T-helper 1 cell treated with Interleukin-12 subunit alpha and Interleukin-12 subunit beta and Interleukin-4 antibody, amounts not matched to agents 30 μg/mL and 1 μg/mL, for 36 hours (primary cell): ENCODE measurements around the gene DIS3L2.
"Not testable (repeated sequence)": the region's sequence is repeated elsewhere in the genome, so short reads cannot be mapped to it uniquely, and the experiment has no call there.

ENCODE experiments used
- H3K27ac Mint-ChIP-seq: one replicate; pipeline ENCODE4 v1.8.0; 2021; ENCODE audit warnings: mild to moderate bottlenecking, mixed read lengths
- H3K27me3 Mint-ChIP-seq: one replicate; pipeline ENCODE4 v1.8.0; 2021; ENCODE audit warnings: low read depth, mixed read lengths
- H3K36me3 Mint-ChIP-seq: one replicate; pipeline ENCODE4 v1.8.0; 2021; ENCODE audit warnings: low read depth, mixed read lengths
- H3K4me1 Mint-ChIP-seq: one replicate; pipeline ENCODE4 v1.8.0; 2021; ENCODE audit warnings: low read depth, mixed read lengths
- H3K4me3 Mint-ChIP-seq: one replicate; pipeline ENCODE4 v1.8.0; 2021; ENCODE audit warnings: mild to moderate bottlenecking, moderate library complexity, mixed read lengths
- H3K9me3 Mint-ChIP-seq: one replicate; pipeline ENCODE4 v1.8.0; 2021; ENCODE audit warnings: mixed read lengths

DIS3L2 gene

GRCh38 chr2:232332940-232333259 is 371.4 kb downstream of the DIS3L2 start:
- Mint-ChIP-seq H3K27ac (no peak overlapping the region), H3K4me1 (no peaks in the 10 kb centered on the region), H3K27me3 (no peaks in the 10 kb centered on the region), H3K4me3 (no peak overlapping the region), H3K36me3 (no peaks in the 10 kb centered on the region), H3K9me3 (no peaks in the 10 kb centered on the region)

- Mint-ChIP-seq H3K27ac (no peak overlapping the region), H3K36me3 (no peaks in the 10 kb centered on the region), H3K27me3 (no peaks in the 10 kb centered on the region), H3K4me3 (no peak overlapping the region), H3K9me3 (no peaks in the 10 kb centered on the region), H3K4me1 (no peaks in the 10 kb centered on the region)
These were observed 372.0 kb downstream of the DIS3L2 start for GRCh38 chr2:232333361-232334135.

DNA sequence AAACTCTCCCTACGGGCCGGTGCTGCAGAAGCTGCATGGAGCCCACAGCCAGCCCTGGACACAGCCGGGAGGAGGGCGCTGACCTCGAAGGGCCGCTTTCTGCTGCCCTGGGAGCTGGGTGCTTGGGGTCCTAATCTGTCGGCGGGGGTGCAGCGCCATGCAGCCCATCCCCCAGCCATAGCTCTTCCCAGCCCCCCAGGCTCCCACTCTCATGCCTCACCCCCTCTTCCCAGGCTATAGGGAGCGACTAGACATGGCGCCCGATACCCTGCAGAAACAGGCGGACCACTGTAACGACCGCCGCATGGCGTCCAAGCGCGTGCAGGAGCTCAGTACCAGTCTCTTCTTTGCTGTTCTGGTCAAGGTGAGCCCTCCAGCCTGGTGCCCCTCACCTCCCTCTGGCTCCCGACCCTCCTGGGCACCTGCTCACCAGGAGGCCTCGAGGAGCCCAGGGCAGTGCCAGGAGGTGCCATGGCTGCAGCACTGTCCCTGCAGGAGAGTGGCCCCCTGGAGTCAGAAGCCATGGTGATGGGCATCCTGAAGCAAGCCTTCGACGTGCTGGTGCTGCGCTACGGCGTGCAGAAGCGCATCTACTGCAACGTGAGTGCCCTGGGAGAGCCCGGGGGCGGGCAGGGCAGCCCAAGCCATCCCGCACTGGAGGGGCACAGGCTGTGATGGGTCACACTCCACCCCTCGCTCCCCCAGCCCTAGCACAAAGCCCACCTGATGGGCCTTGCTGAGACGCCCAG is 372.8 kb downstream of the DIS3L2 start:
- not testable (repeated sequence) for H3K9me3 Mint-ChIP-seq, H3K36me3 Mint-ChIP-seq, H3K4me1 Mint-ChIP-seq

DNA sequence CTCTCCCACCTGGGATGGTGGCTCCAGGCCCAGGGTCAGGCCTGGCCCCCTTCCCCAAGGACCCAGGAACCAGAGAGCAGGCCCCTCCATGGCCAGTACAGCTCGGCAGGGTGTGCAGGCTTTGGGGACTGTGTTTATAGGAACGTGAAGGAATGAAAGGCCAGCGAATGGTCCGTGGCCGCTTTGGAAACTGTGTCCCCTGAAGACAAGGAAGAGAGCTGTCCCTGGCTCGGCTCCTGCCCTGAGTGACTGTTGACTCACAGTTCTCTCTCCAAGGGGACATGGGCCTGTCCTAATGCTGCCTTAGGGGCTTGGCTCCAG is 373.3 kb downstream of the DIS3L2 start:
- not testable (repeated sequence) for H3K4me1 Mint-ChIP-seq, H3K9me3 Mint-ChIP-seq, H3K27me3 Mint-ChIP-seq, H3K27ac Mint-ChIP-seq, H3K4me3 Mint-ChIP-seq, H3K36me3 Mint-ChIP-seq

More for the DNA sequence above, 372.8 kb downstream of the DIS3L2 start:
- H3K27ac Mint-ChIP-seq, H3K4me3 Mint-ChIP-seq, H3K27me3 Mint-ChIP-seq: not testable (repeated sequence)

- H3K4me3 Mint-ChIP-seq, H3K4me1 Mint-ChIP-seq, H3K27me3 Mint-ChIP-seq, H3K27ac Mint-ChIP-seq, H3K9me3 Mint-ChIP-seq, H3K36me3 Mint-ChIP-seq: not testable (repeated sequence)
These were observed 373.8 kb downstream of the DIS3L2 start for GRCh38 chr2:232335206-232335858.

- Mint-ChIP-seq H3K4me3 (no peak overlapping the region), H3K27me3 (no peaks in the 10 kb centered on the region), H3K36me3 (no peaks in the 10 kb centered on the region), H3K9me3 (no peaks in the 10 kb centered on the region), H3K4me1 (no peaks in the 10 kb centered on the region), H3K27ac (no peak overlapping the region)
These were observed 374.3 kb downstream of the DIS3L2 start for GRCh38 chr2:232335859-232336215.

- no peak overlapping the region for H3K27ac Mint-ChIP-seq
- H3K9me3 Mint-ChIP-seq = no peaks in the 10 kb centered on the region
- H3K4me1 Mint-ChIP-seq = no peaks in the 10 kb centered on the region
- H3K4me3 Mint-ChIP-seq = no peak overlapping the region
- H3K36me3 Mint-ChIP-seq = no peaks in the 10 kb centered on the region
- H3K27me3 Mint-ChIP-seq = no peaks in the 10 kb centered on the region
These were observed 374.8 kb downstream of the DIS3L2 start for GRCh38 chr2:232336241-232336736.

DNA sequence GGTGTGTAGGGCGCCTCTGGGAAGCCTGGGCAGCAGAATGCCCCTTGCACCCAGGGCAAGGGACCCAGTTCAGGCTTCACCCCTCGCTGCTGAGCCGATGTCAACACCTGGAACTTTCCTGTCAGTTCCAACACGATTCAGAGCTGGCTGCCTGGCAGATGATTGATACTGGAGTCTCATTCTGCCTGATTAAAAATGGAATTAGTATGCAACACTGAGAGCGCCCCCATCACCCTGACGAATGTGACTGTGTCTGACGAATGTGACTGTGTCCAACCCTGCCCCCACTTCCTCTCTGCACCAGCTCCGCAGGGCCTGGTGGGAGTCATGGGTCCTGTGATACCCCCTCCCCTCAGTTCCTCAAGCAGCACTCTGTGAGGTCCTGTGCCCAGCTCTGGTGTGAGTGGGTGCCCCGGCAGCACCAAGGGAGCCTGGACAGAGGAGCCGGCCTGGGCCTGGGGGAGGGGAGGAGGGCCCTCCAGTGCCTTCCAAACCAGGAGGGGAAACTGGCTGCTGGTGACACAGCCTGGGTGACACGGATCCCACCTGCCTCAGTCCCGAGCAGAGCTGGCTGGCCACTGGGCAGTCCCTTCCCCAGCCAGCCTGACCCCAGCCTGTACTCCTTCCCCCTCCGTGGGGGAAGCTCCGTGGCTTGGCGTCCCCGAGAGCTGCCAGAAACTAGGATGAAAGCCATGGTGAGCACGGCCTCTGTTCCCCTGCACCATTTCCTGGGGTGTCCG is 375.6 kb downstream of the DIS3L2 start:
- Mint-ChIP-seq H3K4me1 (no peaks in the 10 kb centered on the region), H3K27me3 (no peaks in the 10 kb centered on the region), H3K27ac (no peak overlapping the region), H3K36me3 (no peaks in the 10 kb centered on the region), H3K9me3 (no peaks in the 10 kb centered on the region), H3K4me3 (no peak overlapping the region)

- not testable (repeated sequence) for H3K9me3 Mint-ChIP-seq, H3K4me3 Mint-ChIP-seq, H3K27me3 Mint-ChIP-seq, H3K36me3 Mint-ChIP-seq, H3K27ac Mint-ChIP-seq, H3K4me1 Mint-ChIP-seq
These were observed 376.7 kb downstream of the DIS3L2 start for GRCh38 chr2:232338094-232338758.

- Mint-ChIP-seq H3K36me3 (no peaks in the 10 kb centered on the region), H3K27me3 (peaks cover 4% of the 10 kb centered on the region), H3K4me3 (no peak overlapping the region)
These were observed 377.2 kb downstream of the DIS3L2 start for GRCh38 chr2:232338759-232339106.

GRCh38 chr2:232339121-232340081 is 377.9 kb downstream of the DIS3L2 start:
- Mint-ChIP-seq H3K4me3 (no peak overlapping the region), H3K9me3 (no peaks in the 10 kb centered on the region), H3K36me3 (no peaks in the 10 kb centered on the region), H3K27ac (no peak overlapping the region), H3K27me3 (peaks cover 6% of the 10 kb centered on the region), H3K4me1 (no peaks in the 10 kb centered on the region)

More at GRCh38 chr2:232338759-232339106, 377.2 kb downstream of the DIS3L2 start:
- Mint-ChIP-seq H3K4me1 (no peaks in the 10 kb centered on the region), H3K27ac (no peak overlapping the region), H3K9me3 (no peaks in the 10 kb centered on the region)

DNA sequence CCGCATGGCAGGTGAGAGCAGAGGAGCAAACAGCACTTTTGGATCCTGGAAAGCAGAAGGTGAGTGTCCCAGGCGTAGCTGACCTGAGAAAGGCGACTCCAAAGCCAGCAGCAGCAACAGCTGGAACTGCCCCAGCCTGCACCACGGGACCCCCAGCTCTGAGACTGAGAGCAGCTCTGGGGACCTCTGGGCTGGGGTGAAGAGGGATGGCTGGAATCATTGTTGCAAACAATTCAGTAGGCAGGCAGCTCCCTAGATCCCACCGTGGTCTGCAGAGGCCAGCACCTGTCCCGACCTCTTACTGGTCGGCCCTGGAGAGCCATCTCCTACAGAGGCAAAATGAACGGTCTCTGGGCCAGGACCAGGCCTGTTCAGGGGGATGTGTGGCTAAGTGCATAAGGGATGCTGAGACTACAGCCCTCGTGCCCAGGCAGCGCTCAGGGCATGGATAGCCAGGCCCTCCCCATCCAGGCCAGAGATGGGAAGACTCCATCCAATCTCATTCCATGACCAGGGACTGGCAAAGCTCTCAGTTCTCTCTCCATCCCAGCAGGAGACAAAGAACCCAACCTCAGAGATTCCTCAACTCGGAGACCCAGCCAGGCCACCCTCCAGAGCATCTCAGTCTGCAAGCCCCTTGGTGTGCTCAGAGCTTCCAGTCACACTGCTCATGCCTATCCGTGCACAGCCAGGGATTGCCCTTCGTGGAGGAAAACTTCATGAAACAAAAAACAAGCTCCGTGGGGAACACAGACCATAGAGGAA is 378.8 kb downstream of the DIS3L2 start:
- H3K36me3 Mint-ChIP-seq = no peaks in the 10 kb centered on the region
- no peak overlapping the region for H3K4me3 Mint-ChIP-seq
- peaks cover 9% of the 10 kb centered on the region for H3K27me3 Mint-ChIP-seq
- H3K4me1 Mint-ChIP-seq = no peaks in the 10 kb centered on the region
- no peak overlapping the region for H3K27ac Mint-ChIP-seq
- no peaks in the 10 kb centered on the region for H3K9me3 Mint-ChIP-seq
